Naive B cell (primary cell): Measurements from ENCODE around the gene TSSK2. TPM values are rescaled to one million over a fixed set of nuclear protein-coding genes. Genes with fewer than 3 reads are reported as not detected.

Experiments
- ATAC-seq, 2 donors: fragments of 150-1000 bp; cut with Tn5 transposase; 2 replicates each; pipeline ENCODE4 v1.10.0; 2021; ENCODE audit warnings: low read depth in 2 of 2, mild to moderate bottlenecking in 2 of 2, moderate library complexity in 2 of 2
- DNase-seq: peaks from one replicate; pipeline ENCODE4 v3.0.0; 2022
- H3K27ac Mint-ChIP-seq, 6 donors: one replicate each; pipeline ENCODE4 v1.8.0; 2020 to 2022; ENCODE audit warnings: mild to moderate bottlenecking in 6 of 6, mixed read lengths in 6 of 6, moderate library complexity in 5 of 6, inconsistent platforms in 2 of 6
- H3K27me3 Mint-ChIP-seq, 3 donors: one replicate each; pipeline ENCODE4 v1.8.0; 2021 to 2022; ENCODE audit warnings: mixed read lengths in 3 of 3, mild to moderate bottlenecking in 1 of 3
- H3K36me3 Mint-ChIP-seq, 2 donors: one replicate each; pipeline ENCODE4 v1.8.0; 2020 to 2022; ENCODE audit warnings: mixed read lengths in 2 of 2, inconsistent platforms in 1 of 2, mild to moderate bottlenecking in 1 of 2
- H3K4me1 Mint-ChIP-seq, 3 donors: one replicate each; pipeline ENCODE4 v1.8.0; 2020 to 2022; ENCODE audit warnings: mixed read lengths in 3 of 3, inconsistent platforms in 1 of 3, mild to moderate bottlenecking in 1 of 3, moderate library complexity in 1 of 3
- H3K4me3 Mint-ChIP-seq, 8 donors: one replicate each; pipeline ENCODE4 v1.8.0; 2020 to 2022; ENCODE audit warnings: mild to moderate bottlenecking in 8 of 8, mixed read lengths in 8 of 8, moderate library complexity in 8 of 8, inconsistent platforms in 2 of 8
- H3K9me3 Mint-ChIP-seq, 7 donors: one replicate each; pipeline ENCODE4 v1.8.0; 2020 to 2022; ENCODE audit warnings: mixed read lengths in 7 of 7, mild to moderate bottlenecking in 5 of 7, inconsistent platforms in 2 of 7, moderate library complexity in 1 of 7
- polyA plus RNA-seq, 6 donors: library from polyadenylated mRNA; unstranded; fragments of 300-500 nt; fragmentation: Illumina TruSeq; gene quantifications; one replicate each; pipeline ENCODE4 v1.2.3, GENCODE V29; 2021; ENCODE audit warnings: low read depth in 6 of 6

TSSK2 gene
- polyA plus RNA-seq, 6 donors from 2014 or later = not detected

DNA sequence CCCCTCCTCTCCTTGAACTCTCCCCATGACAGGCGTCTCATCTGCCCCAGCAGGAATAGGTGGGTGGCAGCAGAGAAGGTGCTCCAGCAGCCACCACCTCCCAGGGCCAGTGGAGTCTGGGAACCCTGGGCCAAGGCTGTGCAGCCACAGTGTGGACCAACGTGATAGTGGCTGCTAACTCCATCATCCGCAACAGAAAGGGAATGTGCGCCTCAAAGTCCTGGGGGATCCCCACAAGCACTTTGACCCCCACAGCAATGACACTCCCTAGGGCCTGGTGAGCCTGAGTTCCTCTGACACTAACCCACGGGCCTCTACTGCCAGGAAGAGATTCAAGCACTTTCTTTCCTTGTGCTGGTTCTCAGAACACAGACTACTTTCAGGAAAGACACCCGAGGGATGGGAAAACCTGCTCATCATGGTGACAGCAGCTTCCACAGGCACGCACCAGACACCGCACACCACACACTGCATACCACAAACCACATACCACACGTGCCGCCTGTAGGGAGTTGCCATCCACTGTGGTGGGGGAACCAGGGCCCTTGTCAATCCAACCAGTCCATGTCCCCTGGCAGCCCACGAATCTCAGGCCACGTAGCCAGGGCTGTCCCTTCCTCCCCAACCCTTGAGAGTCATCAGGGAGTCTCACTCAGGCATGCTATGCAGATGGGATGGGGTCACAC, 50.8 kb downstream of the TSSK2 start:
- Mint-ChIP-seq H3K4me3 (peak overlapping the region in 3 of 8 donors; percentile 20 to 57 (median 35)), H3K36me3 (no peaks in the 10 kb centered on the region), H3K27ac (peak overlapping the region in 1 of 6 donors; percentile 60), H3K9me3 (no peaks in the 10 kb centered on the region), H3K27me3 (peaks cover 0 to 10% (median 0%) of the 10 kb centered on the region in 3 donors), H3K4me1 (peaks cover 4 to 30% (median 7%) of the 10 kb centered on the region in 3 donors)
- no peak for DNase-seq
- no peak for ATAC-seq

Other genes with a start within 250 kb of the TSSK2 start
- gene DGCR6, start 225.0 kb upstream of the TSSK2 start, polyA plus RNA-seq = 1 to 10 TPM in 3 of 6 donors, under 1 TPM in 3; 0.58 to 3.0 (median 0.88) TPM
- gene PRODH, start 195.0 kb upstream of the TSSK2 start, polyA plus RNA-seq = under 1 TPM in 1 of 6 donors, not detected in 5; 0.05 TPM
- 10 to 100 TPM; 27.4 to 50.6 (median 32.8) TPM for gene DGCR2, start 8.9 kb upstream of the TSSK2 start, polyA plus RNA-seq
- gene ESS2, start 13.3 kb downstream of the TSSK2 start, polyA plus RNA-seq = 10 to 100 TPM in 1 of 6 donors, 1 to 10 TPM in 5; 5.2 to 10.2 (median 8.3) TPM
- gene GSC2, start 19.0 kb downstream of the TSSK2 start, polyA plus RNA-seq = not detected
- 10 to 100 TPM; 63.5 to 88.8 (median 72.4) TPM for gene SLC25A1, start 47.4 kb downstream of the TSSK2 start, polyA plus RNA-seq
- 1 to 10 TPM in 2 of 6 donors, under 1 TPM in 3, not detected in 1; 0.17 to 1.7 (median 0.80) TPM for gene CLTCL1, start 160.4 kb downstream of the TSSK2 start, polyA plus RNA-seq